NAMALWA (cell line): ENCODE results near the gene LHB.
A peak's percentile ranks its signal among the peaks of the same experiment; 100 is the strongest.
"Not testable (repeated sequence)": the region's sequence is repeated elsewhere in the genome, so short reads cannot be mapped to it uniquely, and the experiment has no call there.

Experiments used
- DNase-seq: peaks from one replicate; pipeline ENCODE4 v3.0.0-alpha.2; 2015; ENCODE audit warnings: low spot score

Gene LHB

GRCh38 chr19:49038111-49038510 lies 21.2 kb upstream of the LHB start:
- DNase-seq = not testable (repeated sequence)

GRCh38 chr19:49036815-49037214 lies 19.9 kb upstream of the LHB start, which contains the start of gene CGB1:
Gene CGB1 (minus strand): TSS chr19:49036895. CDS start chr19:49036711, 184 bp downstream.
- peak; percentile 75 for DNase-seq

GRCh38 chr19:49031642-49032301 lies 14.9 kb upstream of the LHB start, which contains the start of gene CGB2:
Gene CGB2 (plus strand): TSS chr19:49031890. CDS start chr19:49032096, 206 bp downstream.
- DNase-seq = peak; percentile 51

- not testable (repeated sequence) for DNase-seq
Measured at GRCh38 chr19:49030323-49030722, 13.4 kb upstream of the LHB start.

GRCh38 chr19:49029749-49030148 lies 12.9 kb upstream of the LHB start:
- not testable (repeated sequence) for DNase-seq

GRCh38 chr19:49028686-49029085 lies 11.8 kb upstream of the LHB start:
- not testable (repeated sequence) for DNase-seq

GRCh38 chr19:49025599-49025998 lies 8.7 kb upstream of the LHB start:
- DNase-seq = not testable (repeated sequence)

GRCh38 chr19:49025088-49025487 lies 8.2 kb upstream of the LHB start:
- not testable (repeated sequence) for DNase-seq

GRCh38 chr19:49024233-49024632 lies 7.3 kb upstream of the LHB start, which contains the start of gene CGB3:
Gene CGB3 (minus strand): TSS chr19:49024333. CDS start chr19:49023971, 362 bp downstream.
- not testable (repeated sequence) for DNase-seq

- no peak for DNase-seq
Measured at GRCh38 chr19:49022116-49022515, 5.2 kb upstream of the LHB start.

GRCh38 chr19:49020931-49021895 lies 4.3 kb upstream of the LHB start:
- DNase-seq = peak; percentile 45

GRCh38 chr19:49020342-49020741 lies 3.5 kb upstream of the LHB start:
- no peak for DNase-seq

GRCh38 chr19:49019242-49019932 lies 2.5 kb upstream of the LHB start:
- DNase-seq = peak; percentile 41

GRCh38 chr19:49018388-49019241 lies 1.7 kb upstream of the LHB start:
- DNase-seq = not testable (repeated sequence)

GRCh38 chr19:49017666-49018351 lies 918 bp upstream of the LHB start:
- peak; percentile 79 for DNase-seq

- DNase-seq = no peak
Measured at GRCh38 chr19:49016067-49016839, 638 bp downstream of the LHB start.

- DNase-seq = no peak
Measured at GRCh38 chr19:49014870-49015255, 2.0 kb downstream of the LHB start.

GRCh38 chr19:49014123-49014869 lies 2.6 kb downstream of the LHB start:
- no peak for DNase-seq

GRCh38 chr19:49011194-49011593 lies 5.7 kb downstream of the LHB start:
- no peak for DNase-seq
